ENCODE results near the gene RBCK1. TPM values are rescaled to one million over a fixed set of nuclear protein-coding genes. Genes with fewer than 3 reads are reported as not detected.
A peak's percentile ranks its signal among the peaks of the same experiment; 100 is the strongest.

RBCK1 gene
- total and polyA plus RNA-seq, 9 of the 15 experiments (the other 6 are each of a cell fraction or from before 2014, with no cell fraction given): 5.9 to 59.3 (median 26.5) TPM

DNA sequence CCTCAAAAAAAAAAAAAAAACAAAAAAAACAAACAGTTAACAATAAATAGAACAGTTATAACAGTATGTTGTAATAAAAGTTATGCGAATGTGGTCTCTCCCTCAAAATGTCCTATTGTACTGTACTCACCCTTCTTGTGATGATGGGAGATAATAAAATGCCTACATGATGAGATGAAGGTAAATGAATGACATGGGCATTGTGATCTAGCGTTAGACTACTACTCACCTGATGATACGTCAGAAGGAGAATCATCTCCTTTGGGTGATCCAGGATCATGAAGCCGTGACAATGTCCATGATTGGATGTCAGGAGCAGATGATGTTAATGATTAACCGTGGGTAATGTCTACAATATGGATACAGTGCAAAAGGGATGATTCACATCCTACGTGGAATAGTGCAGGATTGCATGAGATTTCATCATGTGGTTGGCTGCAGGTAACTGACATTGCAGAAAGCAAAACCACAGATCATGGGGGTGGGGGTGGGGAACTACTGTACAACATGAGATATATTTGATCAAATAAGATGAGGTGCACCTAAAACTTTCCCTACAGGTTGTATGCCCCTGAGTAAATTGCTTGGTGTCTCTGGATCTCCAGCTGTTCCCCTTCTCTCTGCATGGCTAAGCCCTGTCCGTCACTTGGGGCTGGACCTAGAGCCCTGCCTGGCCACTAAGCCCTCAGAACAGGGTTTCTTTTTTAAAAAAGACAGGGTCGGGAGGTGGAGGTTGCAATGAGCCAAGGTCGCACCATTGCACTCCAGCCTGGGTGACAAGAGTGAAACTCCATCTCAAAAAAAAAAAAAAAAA is 6.2 kb upstream of the RBCK1 start (continued):
- TF ChIP-seq EP400 (IDR thresholded peaks at IDR 0.05): peak; percentile 74
- no peak for TF ChIP-seq TOE1 (IDR thresholded peaks at IDR 0.05; ENCODE audit: borderline replicate concordance)
- TF ChIP-seq TOE1 (CRISPR knock-in tag; IDR thresholded peaks at IDR 0.05; ENCODE audit: borderline replicate concordance, low read depth): no peak
- TF ChIP-seq TCF3 (CRISPR knock-in tag; IDR thresholded peaks at IDR 0.05): peak; percentile 57
- no peak for TF ChIP-seq NFIC (IDR thresholded peaks at IDR 0.05)
- TF ChIP-seq, protein P1, sequence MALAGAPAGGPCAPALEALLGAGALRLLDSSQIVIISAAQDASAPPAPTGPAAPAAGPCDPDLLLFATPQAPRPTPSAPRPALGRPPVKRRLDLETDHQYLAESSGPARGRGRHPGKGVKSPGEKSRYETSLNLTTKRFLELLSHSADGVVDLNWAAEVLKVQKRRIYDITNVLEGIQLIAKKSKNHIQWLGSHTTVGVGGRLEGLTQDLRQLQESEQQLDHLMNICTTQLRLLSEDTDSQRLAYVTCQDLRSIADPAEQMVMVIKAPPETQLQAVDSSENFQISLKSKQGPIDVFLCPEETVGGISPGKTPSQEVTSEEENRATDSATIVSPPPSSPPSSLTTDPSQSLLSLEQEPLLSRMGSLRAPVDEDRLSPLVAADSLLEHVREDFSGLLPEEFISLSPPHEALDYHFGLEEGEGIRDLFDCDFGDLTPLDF (CRISPR knock-in tag; IDR thresholded peaks at IDR 0.05): no peak
- no peak for TF ChIP-seq RBM34 (IDR thresholded peaks at IDR 0.05; ENCODE audit: borderline replicate concordance, insufficient read depth, low read length)
- TF ChIP-seq ARID2 (IDR thresholded peaks at IDR 0.05): no peak
- TF ChIP-seq MAZ (CRISPR knock-in tag; conservative IDR thresholded peaks at IDR 0.05 in 1 of 2, IDR thresholded peaks at IDR 0.05 in 1 of 2): 0 out of 4 replicates have a peak, but pooled peaks of 1 of the 2 experiments have one; percentile 30
- TF ChIP-seq ID3 (CRISPR knock-in tag; IDR thresholded peaks at IDR 0.05): no peak
- TF ChIP-seq ID3 (tag; IDR thresholded peaks at IDR 0.05): peak; percentile 90
- TF ChIP-seq MIER1 (IDR thresholded peaks at IDR 0.05; ENCODE audit: low read depth): no peak
- no peak for TF ChIP-seq NCOA4 (IDR thresholded peaks at IDR 0.05; ENCODE audit: partially characterized antibody)
- no peak for TF ChIP-seq ZNF79 (CRISPR knock-in tag; IDR thresholded peaks at IDR 0.05; ENCODE audit: low read depth)
- peak; percentile 70 for TF ChIP-seq TFAP4 (CRISPR knock-in tag; IDR thresholded peaks at IDR 0.05; ENCODE audit: borderline replicate concordance)
- TF ChIP-seq MTA2 (IDR thresholded peaks at IDR 0.05; ENCODE audit: low read depth): peak; percentile 27; the same call in 1 of the 2 replicates
- TF ChIP-seq HDAC3 (IDR thresholded peaks at IDR 0.05; ENCODE audit: borderline replicate concordance, partially characterized antibody): peak; percentile 49
- TF ChIP-seq NR2C1 (IDR thresholded peaks at IDR 0.05): no peak
- TF ChIP-seq NR2C1 (tag; IDR thresholded peaks at IDR 0.05): peak; percentile 45
- peak in 1 of 2 experiments; percentile 28; a peak in 1 of 4 replicates for TF ChIP-seq RAD21 (CRISPR knock-in tag; conservative IDR thresholded peaks at IDR 0.05 in 1 of 2, IDR thresholded peaks at IDR 0.05 in 1 of 2)
- TF ChIP-seq HDAC2 (IDR thresholded peaks at IDR 0.05): peak; percentile 78
- TF ChIP-seq ZC3H8 (IDR thresholded peaks at IDR 0.05): no peak
- TF ChIP-seq ZFPM2 (CRISPR knock-in tag; IDR thresholded peaks at IDR 0.05): no peak
- TF ChIP-seq RNF2 (IDR thresholded peaks at IDR 0.05): peak; percentile 95; the same call in 1 of the 2 replicates
- TF ChIP-seq TGIF2 (CRISPR knock-in tag; IDR thresholded peaks at IDR 0.05): no peak
- no peak for TF ChIP-seq ZNF561 (CRISPR knock-in tag; conservative IDR thresholded peaks at IDR 0.05)
- TF ChIP-seq ZBTB12 (CRISPR knock-in tag; IDR thresholded peaks at IDR 0.05): peak; percentile 12; the same call in 1 of the 2 replicates
